NCI-H146 (cell line): ENCODE results near the gene LNP1.
A peak's percentile ranks its signal among the peaks of the same experiment; 100 is the strongest.
"Not testable (repeated sequence)": the region's sequence is repeated elsewhere in the genome, so short reads cannot be mapped to it uniquely, and the experiment has no call there.

Source experiments
- DNase-seq: peaks from one replicate; lab custom pipeline; 2025; lab: John Stamatoyannopoulos, UW

Gene LNP1

DNA sequence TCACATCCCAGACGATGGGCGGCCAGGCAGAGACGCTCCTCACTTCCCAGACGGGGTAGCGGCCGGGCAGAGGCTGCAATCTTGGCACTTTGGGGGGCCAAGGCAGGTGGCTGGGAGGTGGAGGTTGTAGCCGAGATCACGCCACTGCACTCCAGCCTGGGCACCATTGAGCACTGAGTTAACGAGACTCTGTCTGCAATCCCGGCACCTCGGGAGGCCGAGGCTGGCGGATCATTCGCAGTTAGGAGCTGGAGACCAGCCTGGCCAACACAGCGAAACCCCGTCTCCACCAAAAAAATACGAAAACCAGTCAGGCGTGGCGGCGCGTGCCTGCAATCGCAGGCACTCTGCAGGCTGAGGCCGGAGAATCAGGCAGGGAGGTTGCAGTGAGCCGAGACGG is 77.2 kb downstream of the LNP1 start:
- DNase-seq: not testable (repeated sequence)

DNA sequence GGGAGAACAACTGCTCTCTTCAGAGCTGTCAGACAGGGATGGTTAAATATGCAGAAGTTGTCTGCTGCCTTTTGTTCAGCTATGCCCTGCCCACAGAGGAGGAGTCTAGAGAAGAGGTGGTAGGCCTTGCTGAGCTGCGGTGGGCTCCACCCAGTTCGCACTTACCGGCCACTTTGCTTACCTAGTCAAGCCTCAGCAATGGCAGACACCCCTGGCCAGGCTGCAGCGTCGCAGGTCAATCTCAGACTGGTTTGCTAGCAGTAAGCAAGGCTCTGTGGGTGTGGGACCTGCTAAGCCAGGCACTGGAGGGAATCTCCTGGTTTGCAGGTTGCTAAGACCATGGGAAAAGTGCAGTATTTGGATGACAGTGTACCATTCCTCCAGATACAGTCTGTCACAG is 78.7 kb downstream of the LNP1 start:
- DNase-seq: peak; percentile 3

DNA sequence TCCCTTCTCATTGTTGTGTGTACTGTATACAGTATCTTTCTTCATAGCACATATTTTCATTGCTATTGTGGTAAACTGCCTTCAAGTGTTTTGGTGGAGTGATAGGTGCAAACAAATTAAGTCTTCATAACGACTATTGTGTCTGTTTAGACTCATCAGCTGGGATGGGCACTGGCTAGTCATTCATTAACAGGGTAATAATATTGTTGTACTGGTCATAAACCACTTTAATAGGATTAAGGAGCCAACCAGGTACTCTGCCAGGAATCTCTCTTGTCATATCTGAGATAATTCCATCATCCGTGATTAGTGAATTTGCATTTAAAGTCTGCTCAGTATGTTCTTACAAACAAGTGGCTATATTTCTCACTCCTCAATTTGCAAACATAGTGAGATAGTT is 80.8 kb downstream of the LNP1 start:
- DNase-seq: no peak

DNA sequence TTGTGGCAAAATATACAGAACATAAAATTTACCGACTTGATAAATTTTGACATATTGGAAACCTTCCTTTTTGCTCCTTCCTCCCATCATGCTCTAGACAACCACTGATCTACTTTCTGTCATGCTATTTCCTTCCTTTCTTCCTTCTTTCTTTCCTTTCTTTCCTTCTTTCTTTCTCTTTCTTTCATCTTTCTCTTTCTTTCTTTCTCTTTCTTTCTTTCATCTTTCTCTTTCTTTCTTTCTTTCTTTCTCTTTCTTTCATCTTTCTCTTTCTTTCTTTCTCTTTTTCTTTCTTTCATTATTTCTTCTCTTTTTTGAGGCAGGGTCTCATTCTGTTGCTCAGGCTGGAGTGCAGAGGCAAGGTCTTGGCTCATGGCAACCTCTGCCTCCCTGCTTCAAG is 82.2 kb downstream of the LNP1 start:
- DNase-seq: no peak

DNA sequence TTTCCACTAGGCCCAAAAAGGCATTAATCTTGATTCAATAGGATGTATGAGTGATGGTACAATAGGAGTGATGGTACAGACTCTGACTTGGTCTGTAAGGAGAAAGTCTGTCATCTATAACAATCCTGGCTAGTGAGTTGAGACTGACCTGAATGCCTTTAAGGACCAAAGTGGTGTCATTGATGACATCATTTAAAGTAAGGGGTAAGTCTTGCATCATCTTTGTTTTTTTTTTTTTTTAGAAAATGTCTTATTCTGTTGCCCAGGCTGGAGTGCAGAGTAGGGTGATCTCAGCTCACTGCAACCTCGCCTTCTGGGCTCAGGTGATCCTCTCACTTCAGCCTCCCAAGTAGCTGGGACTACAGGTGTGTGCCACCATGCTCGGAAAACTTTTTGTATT is 85.5 kb downstream of the LNP1 start:
- DNase-seq: no peak

DNA sequence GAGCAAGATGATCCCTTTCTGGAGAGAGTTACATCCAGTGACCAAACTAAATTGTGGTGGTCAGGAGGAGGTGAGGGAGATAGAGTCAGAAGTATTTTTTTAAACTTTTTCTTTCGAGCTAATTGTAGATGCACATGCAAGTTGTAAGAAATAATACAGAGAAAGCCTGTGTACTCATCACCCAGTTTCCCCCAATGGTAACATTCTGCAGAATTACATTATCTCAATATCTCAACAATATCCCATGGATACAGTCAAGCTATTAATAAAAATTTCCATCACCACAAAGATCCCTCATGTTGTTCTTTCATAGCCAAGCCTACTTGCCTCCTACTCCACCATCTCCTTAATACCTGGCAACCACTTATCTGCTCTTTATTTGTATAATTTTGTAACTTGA is 87.8 kb downstream of the LNP1 start:
- DNase-seq: no peak

DNA sequence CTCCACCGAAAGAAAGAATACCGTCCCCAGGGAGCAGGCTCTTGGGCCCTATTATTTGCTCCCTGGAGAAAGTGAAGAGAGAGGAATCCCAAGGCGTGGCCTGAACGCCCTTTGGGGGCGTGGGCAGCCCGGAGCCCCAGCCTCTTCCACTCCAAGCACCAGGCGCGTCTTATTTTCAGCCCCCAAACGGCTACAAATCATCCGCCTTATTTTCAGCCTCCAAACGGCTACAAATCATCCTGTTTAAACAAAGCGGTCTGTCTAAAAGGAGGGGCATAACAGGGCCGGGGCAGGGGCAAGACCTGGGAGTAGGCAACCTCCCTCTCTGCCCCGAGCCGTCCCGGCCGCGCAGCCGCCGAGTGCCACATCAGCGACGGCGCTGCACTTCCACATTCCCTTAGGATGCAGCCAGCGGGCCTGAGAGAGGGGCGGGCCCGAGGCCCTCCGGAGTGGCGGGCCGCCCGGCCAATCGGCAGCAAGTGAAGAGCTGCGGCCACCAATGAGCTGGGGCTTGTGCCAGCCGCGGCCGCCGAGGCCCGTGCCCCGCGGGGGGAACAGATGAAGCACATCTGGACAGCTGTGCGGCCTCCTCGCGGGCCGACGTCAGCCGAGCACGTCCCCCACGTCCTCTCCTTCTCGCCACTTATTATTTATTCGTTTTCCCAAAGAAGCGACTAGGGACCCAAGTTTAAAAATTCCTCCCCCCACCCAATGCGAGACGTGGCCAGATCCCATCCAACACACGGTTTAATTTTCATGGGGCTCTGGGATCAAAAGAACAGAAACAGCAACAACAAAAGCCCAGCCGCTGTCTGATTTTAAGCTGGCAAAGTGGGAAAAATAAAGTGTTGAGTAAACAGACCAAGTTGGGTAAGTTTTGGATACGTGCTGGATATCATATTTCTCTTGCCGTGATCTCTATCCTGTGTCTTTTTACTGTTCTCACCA is 91.0 kb downstream of the LNP1 start, which contains the start of gene TMEM45A:
Gene TMEM45A (plus strand): TSS at position 561 of the 948 bp plus-strand sequence. CDS start 62,593 bp downstream, outside the sequence.
- peak; percentile 86 for DNase-seq

DNA sequence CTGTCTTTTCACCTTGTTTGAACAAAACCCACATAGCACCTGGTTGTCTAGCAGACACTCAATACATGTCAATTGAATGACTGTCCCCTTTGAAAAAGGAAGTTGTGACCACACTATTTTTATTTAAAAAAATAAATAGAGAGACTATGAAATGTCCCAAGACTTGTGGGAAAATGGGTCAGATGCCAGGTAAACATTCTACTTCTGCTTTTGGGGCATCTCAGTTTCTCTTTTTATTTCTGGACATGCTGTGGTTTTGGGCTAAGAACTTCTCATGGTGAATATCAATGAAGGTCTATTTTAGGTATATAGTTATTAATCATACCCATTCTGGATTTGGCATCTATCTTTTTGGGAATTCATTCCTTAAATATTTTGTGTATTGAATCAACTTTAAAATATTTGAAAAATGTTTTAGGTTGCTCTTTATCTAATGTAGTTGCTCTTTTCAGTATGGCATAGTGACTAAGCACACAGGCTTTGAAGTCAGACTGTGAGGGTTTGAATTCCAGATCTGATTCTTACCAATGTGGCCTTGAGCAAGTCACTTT is 95.4 kb downstream of the LNP1 start:
- no peak for DNase-seq

DNA sequence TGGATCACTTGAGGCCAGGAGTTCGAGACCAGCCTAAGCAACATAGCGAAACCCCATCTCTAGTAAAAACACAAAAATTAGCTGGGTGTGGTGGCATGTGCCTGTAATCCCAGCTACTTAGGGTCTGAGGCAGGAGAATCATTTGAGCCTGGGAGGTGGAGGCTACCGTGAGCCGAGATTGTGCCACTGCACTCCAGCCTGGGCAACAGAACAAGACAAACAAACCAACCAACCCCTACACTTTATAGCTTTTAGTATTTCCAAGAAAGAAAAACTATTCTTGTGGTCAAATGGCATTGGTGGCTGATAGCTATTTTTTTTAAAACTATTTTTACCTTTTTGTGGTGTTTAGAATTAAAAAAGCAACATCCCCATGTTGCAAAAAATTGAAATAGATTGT is 98.3 kb downstream of the LNP1 start:
- DNase-seq: no peak

DNA sequence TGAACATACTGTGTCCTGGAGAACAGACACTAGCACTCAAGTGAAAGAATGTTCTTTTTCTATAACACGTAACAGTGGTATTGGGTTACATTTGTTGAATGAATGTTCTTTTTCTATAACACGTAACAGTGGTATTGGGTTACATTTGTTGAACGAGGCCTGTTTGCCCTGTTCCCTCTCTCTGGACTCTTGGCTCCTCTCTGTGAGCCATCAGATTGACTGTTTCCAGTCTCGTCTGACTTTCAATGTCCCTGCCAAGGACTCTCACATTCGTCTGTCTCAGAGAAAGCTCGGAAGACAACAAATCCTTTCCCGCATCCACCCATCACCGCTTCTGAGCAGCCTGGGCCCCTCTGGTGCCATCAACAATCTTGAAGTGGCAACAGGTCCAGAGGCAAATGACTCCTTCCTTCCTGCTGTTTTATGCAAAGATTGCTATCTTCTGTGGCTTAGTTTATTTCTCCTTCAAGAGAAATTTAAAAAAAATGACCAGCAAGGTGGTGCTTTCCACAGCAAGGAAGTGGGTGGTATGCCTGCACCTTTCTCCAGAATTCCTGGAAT is 99.1 kb downstream of the LNP1 start:
- no peak for DNase-seq

DNA sequence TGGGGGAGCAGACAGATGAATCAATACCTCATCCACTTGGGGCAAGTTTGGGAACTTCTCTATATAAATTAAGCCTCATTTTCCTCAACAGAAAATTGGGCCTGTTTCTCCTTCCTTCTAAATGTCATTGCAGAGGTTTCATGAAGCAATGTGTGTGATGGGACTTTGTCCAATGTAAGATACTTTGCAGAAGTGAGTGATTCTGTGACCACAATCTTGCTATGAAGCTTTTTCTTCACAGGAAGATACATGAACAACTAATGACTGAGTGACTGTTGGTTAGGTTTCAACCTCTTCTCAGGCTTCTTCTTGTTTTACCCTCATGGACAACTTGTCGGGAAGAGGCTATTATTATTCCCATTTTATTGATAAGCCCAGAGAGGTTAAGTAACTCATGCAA is 102.1 kb downstream of the LNP1 start:
- no peak for DNase-seq
